HEK293 (cell line): ENCODE data around the gene HRC.

ENCODE experiments used
- CTCF ChIA-PET: fragments of 350-600 bp; formaldehyde crosslinking; extraction: SDS; loops from one replicate; lab custom pipeline; 2021; ENCODE audit warnings: antibody characterized with exemption; lab: Yijun Ruan, JAX
- POLR2A ChIA-PET: fragments of 300-600 bp; formaldehyde crosslinking; extraction: SDS; loops from one replicate; lab custom pipeline; 2020; ENCODE audit warnings: antibody characterized with exemption, inconsistent platforms; lab: Yijun Ruan, JAX
- H3K27ac ChIP-seq: fragments of 200-500 bp; sonication (Bioruptor generic); 2 replicates; pipeline ENCODE4 v1.5.1; 2014; ENCODE audit warnings: low read depth, low read length, control low read depth, inconsistent platforms; ENCODE audit errors: extremely low read depth
- H3K36me3 ChIP-seq, 2 experiments: fragments of 200-500 bp in 1 of 2; sonication (Bioruptor generic) in 1 of 2; 1 replicate in 1 of 2; 2 replicates in 1 of 2; pipeline ENCODE4 v1.5.1; 2014 to 2017; ENCODE audit warnings: inconsistent platforms in 2 of 2, low read length in 2 of 2; ENCODE audit not compliant: control insufficient read depth in 2 of 2, insufficient read depth in 1 of 2
- H3K4me1 ChIP-seq: fragments of 200-500 bp; sonication (Bioruptor generic); 2 replicates; pipeline ENCODE4 v1.5.1; 2014; ENCODE audit warnings: mild to moderate bottlenecking, low read length, inconsistent platforms; ENCODE audit not compliant: control insufficient read depth, insufficient read depth
- H3K4me3 ChIP-seq: 2 replicates; pipeline ENCODE4 v1.5.1; 2011; ENCODE audit warnings: low read depth, mild to moderate bottlenecking, control low read depth, low read length, moderate library complexity
- H3K9me3 ChIP-seq: fragments of 200-500 bp; sonication (Bioruptor generic); 2 replicates; pipeline ENCODE4 v1.5.1; 2014; ENCODE audit warnings: low read depth, low read length, inconsistent platforms; ENCODE audit not compliant: control insufficient read depth, insufficient read depth
- ATF2 ChIP-seq: fragments of 450-650 bp; formaldehyde crosslinking; IDR thresholded peaks from 2 replicates; pipeline ENCODE4 v1.5.1; 2016; ENCODE audit warnings: missing biosample characterization, missing genetic modification characterization, low read depth
- BCL11A ChIP-seq: fragments of 450-650 bp; formaldehyde crosslinking; IDR thresholded peaks from 2 replicates; pipeline ENCODE4 v1.5.1; 2016; ENCODE audit warnings: low read depth, missing biosample characterization, missing genetic modification characterization
- BCL11B ChIP-seq: fragments of 450-650 bp; formaldehyde crosslinking; IDR thresholded peaks from 2 replicates; pipeline ENCODE4 v1.5.1; 2016; ENCODE audit warnings: low read depth, missing biosample characterization, missing genetic modification characterization
- HIC1 ChIP-seq: fragments of 450-650 bp; formaldehyde crosslinking; IDR thresholded peaks from 2 replicates; pipeline ENCODE4 v1.5.1; 2016; ENCODE audit warnings: missing biosample characterization, missing genetic modification characterization
- HOXD13 ChIP-seq: sonication (generic); formaldehyde crosslinking; IDR thresholded peaks from 2 replicates; pipeline ENCODE4 v1.8.0; 2022; ENCODE audit warnings: missing genetic modification reagents, borderline replicate concordance
- IKZF3 ChIP-seq: fragments of 450-650 bp; IDR thresholded peaks from 2 replicates; pipeline ENCODE4 v1.5.0; 2018; ENCODE audit warnings: missing biosample characterization, mild to moderate bottlenecking, missing genetic modification characterization, moderate library complexity
- SALL2 ChIP-seq: fragments of 450-650 bp; formaldehyde crosslinking; IDR thresholded peaks from 2 replicates; pipeline ENCODE4 v1.5.0; 2017; ENCODE audit warnings: missing biosample characterization, mild to moderate bottlenecking, missing genetic modification characterization, borderline replicate concordance
- SP7 ChIP-seq: fragments of 450-650 bp; formaldehyde crosslinking; IDR thresholded peaks from 2 replicates; pipeline ENCODE4 v1.5.1; 2016; ENCODE audit warnings: missing biosample characterization, missing genetic modification characterization
- ZBTB44 ChIP-seq: fragments of 450-650 bp; IDR thresholded peaks from 2 replicates; pipeline ENCODE4 v1.5.1; 2018; ENCODE audit warnings: missing biosample characterization, mild to moderate bottlenecking, missing genetic modification characterization
- ZBTB6 ChIP-seq: fragments of 450-650 bp; formaldehyde crosslinking; IDR thresholded peaks from 2 replicates; pipeline ENCODE4 v1.5.1; 2017; ENCODE audit warnings: missing biosample characterization, missing genetic modification characterization
- ZBTB8A ChIP-seq: fragments of 450-650 bp; formaldehyde crosslinking; IDR thresholded peaks from 2 replicates; pipeline ENCODE4 v1.5.1; 2016; ENCODE audit warnings: missing biosample characterization, missing genetic modification characterization
- ZFP3 ChIP-seq: fragments of 450-650 bp; formaldehyde crosslinking; IDR thresholded peaks from 2 replicates; pipeline ENCODE4 v1.5.1; 2016; ENCODE audit warnings: low read depth, missing biosample characterization, missing genetic modification characterization
- ZFP69B ChIP-seq: fragments of 450-650 bp; formaldehyde crosslinking; IDR thresholded peaks from 2 replicates; pipeline ENCODE4 v1.5.1; 2016; ENCODE audit warnings: missing biosample characterization, missing genetic modification characterization
- ZNF121 ChIP-seq: fragments of 450-650 bp; formaldehyde crosslinking; IDR thresholded peaks from 2 replicates; pipeline ENCODE4 v1.5.1; 2016; ENCODE audit warnings: missing biosample characterization, missing genetic modification characterization
- ZNF133 ChIP-seq: fragments of 450-650 bp; formaldehyde crosslinking; IDR thresholded peaks from 2 replicates; pipeline ENCODE4 v1.5.1; 2016; ENCODE audit warnings: missing biosample characterization, missing genetic modification characterization
- ZNF138 ChIP-seq: fragments of 450-650 bp; formaldehyde crosslinking; IDR thresholded peaks from 2 replicates; pipeline ENCODE4 v1.5.1; 2016; ENCODE audit warnings: missing biosample characterization, missing genetic modification characterization, borderline replicate concordance
- ZNF140 ChIP-seq: fragments of 450-650 bp; formaldehyde crosslinking; IDR thresholded peaks from 2 replicates; pipeline ENCODE4 v1.5.1; 2016; ENCODE audit warnings: missing biosample characterization, missing genetic modification characterization
- ZNF157 ChIP-seq: fragments of 450-650 bp; formaldehyde crosslinking; IDR thresholded peaks from 2 replicates; pipeline ENCODE4 v1.5.1; 2016; ENCODE audit warnings: missing biosample characterization, missing genetic modification characterization
- ZNF184 ChIP-seq: fragments of 450-650 bp; IDR thresholded peaks from 2 replicates; pipeline ENCODE4 v1.5.1; 2018; ENCODE audit warnings: missing biosample characterization, mild to moderate bottlenecking, missing genetic modification characterization
- ZNF341 ChIP-seq: fragments of 450-650 bp; formaldehyde crosslinking; IDR thresholded peaks from 2 replicates; pipeline ENCODE4; 2016; ENCODE audit warnings: low read depth, missing biosample characterization, missing genetic modification characterization
- ZNF391 ChIP-seq: fragments of 450-650 bp; formaldehyde crosslinking; IDR thresholded peaks from 2 replicates; pipeline ENCODE4 v1.5.1; 2016; ENCODE audit warnings: low read depth, missing biosample characterization, missing genetic modification characterization, borderline replicate concordance
- ZNF416 ChIP-seq: fragments of 450-650 bp; formaldehyde crosslinking; IDR thresholded peaks from 2 replicates; pipeline ENCODE4 v1.5.1; 2016; ENCODE audit warnings: missing biosample characterization, missing genetic modification characterization
- ZNF426 ChIP-seq: fragments of 450-650 bp; formaldehyde crosslinking; IDR thresholded peaks from 2 replicates; pipeline ENCODE4 v1.5.1; 2017; ENCODE audit warnings: missing biosample characterization, missing genetic modification characterization, mild to moderate bottlenecking, inconsistent platforms, moderate library complexity
- ZNF473 ChIP-seq: fragments of 450-650 bp; formaldehyde crosslinking; IDR thresholded peaks from 2 replicates; pipeline ENCODE4 v1.5.1; 2017; ENCODE audit warnings: missing biosample characterization, missing genetic modification characterization
- ZNF677 ChIP-seq: fragments of 450-650 bp; IDR thresholded peaks from 2 replicates; pipeline ENCODE4 v1.5.0; 2018; ENCODE audit warnings: missing biosample characterization, mild to moderate bottlenecking, missing genetic modification characterization, moderate library complexity
- ZNF692 ChIP-seq: fragments of 450-650 bp; formaldehyde crosslinking; IDR thresholded peaks from 2 replicates; pipeline ENCODE4 v1.5.1; 2016; ENCODE audit warnings: missing biosample characterization, missing genetic modification characterization

Gene HRC

GRCh38 chr19:49117677-49118564 is 37.3 kb downstream of the HRC start:
- TF ChIP-seq ZBTB6 (peak; percentile 40; the same call in 1 of the 2 replicates), ZNF184 (tag by site-specific recombination) (no peak), BCL11A (tag by site-specific recombination) (peak; percentile 38; the same call in 1 of the 2 replicates), ZNF473 (tag by site-specific recombination) (no peak), BCL11B (peak; percentile 60), ZNF692 (peak; percentile 73; the same call in 1 of the 2 replicates), ZFP69B (tag by site-specific recombination) (peak; percentile 65; the same call in 1 of the 2 replicates), HIC1 (no peak), IKZF3 (0 out of 2 replicates have a peak, but pooled peaks have one; percentile 27)
- Histone ChIP-seq H3K36me3 (peaks cover 0 to 9% of the 10 kb centered on the region in 2 experiments; a peak in 2 of 3 replicates), H3K9me3 (no peaks in the 10 kb centered on the region), H3K27ac (peak overlapping the region; percentile 82; the same call in 1 of the 2 replicates), H3K4me3 (peak overlapping the region; percentile 54), H3K4me1 (peaks cover 16% of the 10 kb centered on the region)
- ChIA-PET CTCF (interaction anchor here (0.5 to 1.7 kb wide), 3 partner anchors 9 to 91 kb away, joined by 3 to 7 read pairs (median 3); no protein-coding TSS in a partner anchor), POLR2A (interaction anchor here (0.7 to 2.1 kb wide), 5 partner anchors 10 to 252 kb away, joined by 4 to 11 read pairs (median 4); no protein-coding TSS in a partner anchor)

GRCh38 chr19:49116544-49116943 is 38.7 kb downstream of the HRC start:
- POLR2A ChIA-PET: interaction anchor here (2.1 kb wide), 1 partner anchor 11 kb away, joined by 11 read pairs; no protein-coding TSS in a partner anchor
- Histone ChIP-seq H3K27ac (no peak overlapping the region), H3K36me3 (peaks cover 0 to 9% of the 10 kb centered on the region in 2 experiments; a peak in 2 of 3 replicates), H3K4me1 (peaks cover 16% of the 10 kb centered on the region), H3K4me3 (no peak overlapping the region), H3K9me3 (no peaks in the 10 kb centered on the region)
- CTCF ChIA-PET: interaction anchor here (0.6 to 1.7 kb wide), 5 partner anchors 82 to 327 kb away, joined by 3 to 7 read pairs (median 3); no protein-coding TSS in a partner anchor
- TF ChIP-seq HOXD13 (CRISPR knock-in tag) (no peak), ZNF341 (tag by site-specific recombination) (no peak), ZNF391 (no peak), SP7 (tag by site-specific recombination) (0 out of 2 replicates have a peak, but pooled peaks have one; percentile 9), ZNF416 (tag by site-specific recombination) (no peak), ZNF121 (tag by site-specific recombination) (0 out of 2 replicates have a peak, but pooled peaks have one; percentile 15), ZBTB8A (no peak), ATF2 (tag by site-specific recombination) (no peak), ZNF138 (tag by site-specific recombination) (no peak), ZNF140 (no peak), ZFP3 (tag by site-specific recombination) (peak; percentile 97), ZNF677 (tag by site-specific recombination) (no peak), ZBTB44 (tag by site-specific recombination) (no peak), ZNF133 (tag by site-specific recombination) (no peak), ZNF157 (no peak), SALL2 (tag by site-specific recombination) (no peak), ZNF426 (tag by site-specific recombination) (no peak)
